GM12878 (cell line): ENCODE measurements around the gene ARL5A.

Experiments
- CEBPB ChIP-seq, 2 experiments: fragments of 150-350 bp in 1 of 2; IDR thresholded peaks; 2 replicates each; pipeline ENCODE4 v1.6.1; 2012 to 2014; ENCODE audit warnings: low read depth in 2 of 2, low read length in 2 of 2, borderline replicate concordance in 1 of 2, inconsistent platforms in 1 of 2
- CHD2 ChIP-seq: IDR thresholded peaks from 2 replicates; pipeline ENCODE4 v1.6.1; 2011; ENCODE audit warnings: low read depth, low read length, improper control_type of control experiment, borderline replicate concordance
- CTCF ChIP-seq, 3 experiments: IDR thresholded peaks in 2 of 3; conservative IDR thresholded peaks in 1 of 3; 2 replicates each; pipeline ENCODE4 v1.5.1; 2011; ENCODE audit warnings: low read depth in 3 of 3, low read length in 3 of 3, mild to moderate bottlenecking in 3 of 3, control low read depth in 2 of 3, moderate library complexity in 2 of 3, inconsistent platforms in 1 of 3, mixed read lengths in 1 of 3; ENCODE audit not compliant: control insufficient read depth in 2 of 3, insufficient read depth in 1 of 3; ENCODE audit errors: extremely low read depth in 1 of 3
- ESRRA ChIP-seq: IDR thresholded peaks from 2 replicates; pipeline ENCODE4 v1.6.1; 2012; ENCODE audit warnings: mild to moderate bottlenecking, low read length, improper control_type of control experiment
- MEF2A ChIP-seq: IDR thresholded peaks from 2 replicates; pipeline ENCODE4 v1.6.1; 2011; ENCODE audit warnings: low read depth, mild to moderate bottlenecking, low read length, moderate library complexity; ENCODE audit not compliant: insufficient read depth
- POLR2A ChIP-seq: IDR thresholded peaks from 2 replicates; pipeline ENCODE4 v1.6.1; 2011; ENCODE audit warnings: low read depth, mild to moderate bottlenecking, low read length
- RFX5 ChIP-seq: IDR thresholded peaks from 2 replicates; pipeline ENCODE4 v1.6.1; 2011; ENCODE audit warnings: low read depth, low read length, improper control_type of control experiment
- SIX5 ChIP-seq: IDR thresholded peaks from 2 replicates; pipeline ENCODE4 v1.6.1; 2011; ENCODE audit warnings: mild to moderate bottlenecking, low read depth, low read length, moderate library complexity; ENCODE audit not compliant: severe bottlenecking
- YY1 ChIP-seq: IDR thresholded peaks from 2 replicates; pipeline ENCODE4 v1.6.1; 2011; ENCODE audit warnings: low read depth, mild to moderate bottlenecking, low read length
- ZBTB4 ChIP-seq: fragments of 450-650 bp; formaldehyde crosslinking; IDR thresholded peaks from 2 replicates; pipeline ENCODE4 v1.4.0; 2022; ENCODE audit warnings: mild to moderate bottlenecking, moderate library complexity
- ZNF217 ChIP-seq: fragments of 450-650 bp; IDR thresholded peaks from 2 replicates; pipeline ENCODE4 v1.6.1; 2017; ENCODE audit warnings: antibody characterized with exemption, mild to moderate bottlenecking

GRCh38 chr2:151845884-151846283 is 17.7 kb upstream of the ARL5A start:
- TF ChIP-seq ESRRA (no peak), RFX5 (no peak), CEBPB (IDR thresholded peaks at IDR 0.05; ENCODE audit: borderline replicate concordance in 1 of 2, low read depth in 2 of 2, low read length in 2 of 2) (no peak), MEF2A (no peak), POLR2A (no peak), ZBTB4 (no peak), SIX5 (no peak), YY1 (no peak), CTCF (IDR thresholded peaks at IDR 0.05 in 2 of 3, conservative IDR thresholded peaks at IDR 0.05 in 1 of 3; ENCODE audit: control insufficient read depth in 2 of 3, extremely low read depth in 1 of 3, insufficient read depth in 1 of 3, low read depth in 3 of 3, low read length in 3 of 3) (no peak), ZNF217 (no peak), CHD2 (no peak)
